ENCODE data around the gene PSMC3. TPM values are rescaled to one million over a fixed set of nuclear protein-coding genes. Genes with fewer than 3 reads are reported as not detected.

Gene PSMC3
- total RNA-seq, 3 donors from 2014 or later, result 70.7 to 115 (median 91.0) TPM

- no peak for TF ChIP-seq CTCF (IDR thresholded peaks at IDR 0.05)
- ATAC-seq (no peak), DNase-seq (peak in 1 of 3 donors; percentile 49)
- intact Hi-C loops (cut with DNase I, micrococcal nuclease), result no loop called here
- Histone ChIP-seq H3K4me1 (ENCODE audit: low read depth) (peaks cover 3% of the 10 kb centered on the region), H3K36me3 (ENCODE audit: low read depth) (no peaks in the 10 kb centered on the region), H3K9me3 (no peaks in the 10 kb centered on the region), H3K4me3 (no peak overlapping the region)
These were observed 34.4 kb downstream of the PSMC3 start for GRCh38 chr11:47391711-47392432.

- peaks cover 3% of the 10 kb centered on the region for H3K4me1 ChIP-seq (ENCODE audit: low read depth)
- TF ChIP-seq CTCF (IDR thresholded peaks at IDR 0.05), result no peak
- no peaks in the 10 kb centered on the region for H3K36me3 ChIP-seq (ENCODE audit: low read depth)
- DNase-seq, result peak in 2 of 3 donors; percentile 50 to 70
- intact Hi-C loops (cut with DNase I, micrococcal nuclease), result no loop called here
- peak; percentile 29 for ATAC-seq
- H3K4me3 ChIP-seq, result no peak overlapping the region
- no peaks in the 10 kb centered on the region for H3K9me3 ChIP-seq
These were observed 35.1 kb downstream of the PSMC3 start for GRCh38 chr11:47391077-47391583.

- Histone ChIP-seq H3K4me3 (no peak overlapping the region), H3K4me1 (ENCODE audit: low read depth) (peaks cover 3% of the 10 kb centered on the region), H3K36me3 (ENCODE audit: low read depth) (no peaks in the 10 kb centered on the region), H3K9me3 (no peaks in the 10 kb centered on the region)
- peak in 1 of 3 donors; percentile 29 for DNase-seq
- intact Hi-C loops (cut with DNase I, micrococcal nuclease), result no loop called here
- no peak for ATAC-seq
- TF ChIP-seq CTCF (IDR thresholded peaks at IDR 0.05), result no peak
These were observed 35.8 kb downstream of the PSMC3 start for GRCh38 chr11:47390422-47390760.

GRCh38 chr11:47389577-47390421 is 36.4 kb downstream of the PSMC3 start:
- peak in 1 of 3 donors; percentile 60 for DNase-seq
- ATAC-seq, result no peak
- Histone ChIP-seq H3K9me3 (no peaks in the 10 kb centered on the region), H3K36me3 (ENCODE audit: low read depth) (no peaks in the 10 kb centered on the region), H3K4me1 (ENCODE audit: low read depth) (peaks cover 3% of the 10 kb centered on the region), H3K4me3 (no peak overlapping the region)
- intact Hi-C loops (cut with DNase I, micrococcal nuclease), result no loop called here
- TF ChIP-seq CTCF (IDR thresholded peaks at IDR 0.05), result no peak

GRCh38 chr11:47388697-47389576 is 37.3 kb downstream of the PSMC3 start:
- H3K9me3 ChIP-seq, result no peaks in the 10 kb centered on the region
- H3K4me3 ChIP-seq, result no peak overlapping the region
- intact Hi-C loops (cut with DNase I, micrococcal nuclease), result no loop called here
- DNase-seq, result peak in 1 of 3 donors; percentile 44
- no peak for TF ChIP-seq CTCF (IDR thresholded peaks at IDR 0.05)
- H3K36me3 ChIP-seq (ENCODE audit: low read depth), result no peaks in the 10 kb centered on the region
- no peak for ATAC-seq
- H3K4me1 ChIP-seq (ENCODE audit: low read depth), result no peaks in the 10 kb centered on the region

Measured in mucosa of descending colon (tissue), 3 donors.